ENCODE measurements around the gene TRMT61B.
A peak's percentile ranks its signal among the peaks of the same experiment; 100 is the strongest.

TRMT61B gene

DNA sequence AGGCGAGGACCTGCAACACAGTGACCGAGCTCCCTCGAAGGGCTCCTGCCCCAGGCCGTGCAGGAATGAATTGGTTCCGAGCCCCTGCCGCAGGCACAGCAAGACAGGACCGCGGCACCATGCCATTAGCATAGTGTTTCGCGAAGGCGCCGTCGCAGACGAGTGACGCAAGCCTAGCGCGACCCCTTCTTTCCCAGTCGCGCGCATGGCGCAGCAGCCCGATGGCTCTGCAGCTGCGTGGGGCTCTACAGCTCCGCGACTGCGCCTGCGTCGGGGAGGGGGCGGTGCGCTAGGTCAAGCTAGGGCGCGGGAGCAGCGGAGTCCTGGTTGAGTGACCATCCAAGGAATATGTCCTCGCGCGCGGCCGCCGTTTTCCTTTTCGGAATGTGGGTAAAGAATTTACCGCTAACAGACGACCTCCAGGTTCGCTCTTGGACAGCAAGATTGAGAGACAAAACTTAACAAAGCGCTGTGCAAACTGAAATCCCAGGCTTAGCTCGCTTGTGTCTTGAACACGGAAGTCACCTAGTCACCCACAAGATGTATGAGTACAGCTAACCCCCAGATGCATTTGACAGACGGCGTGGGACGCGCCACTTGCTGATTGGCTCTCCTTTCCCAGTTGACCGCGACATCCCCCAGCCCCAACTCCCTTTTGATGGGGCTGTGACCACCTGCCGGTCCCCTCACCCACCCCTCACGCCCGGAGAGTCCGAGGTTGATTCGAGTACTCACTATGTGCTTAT, at the start of gene TRMT61B:
TRMT61B (minus strand) TSS at position 164 of the 746 bp plus-strand sequence; CDS start at position 132, 32 bp downstream.
- peak; percentile 88 for DNase-seq

DNA sequence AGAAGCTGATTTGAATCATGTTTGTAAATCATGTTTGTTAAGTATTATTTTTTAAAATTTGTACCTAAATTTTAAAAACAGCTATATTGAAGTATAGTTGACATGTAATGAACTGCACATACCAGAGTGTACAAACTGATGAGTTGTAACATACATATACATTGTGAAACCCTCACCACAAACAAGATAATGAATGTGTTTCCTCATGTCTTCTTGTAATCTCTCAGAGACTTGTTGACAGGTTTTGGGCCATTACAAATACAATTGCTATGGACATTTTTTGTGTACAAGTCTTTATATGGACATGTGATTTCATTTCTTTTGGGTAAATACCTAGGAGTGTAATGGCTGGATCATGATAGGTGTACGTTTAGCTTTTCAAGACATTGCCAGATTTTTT, 45.8 kb upstream of the TRMT61B start:
- no peak for DNase-seq

- DNase-seq = no peak
Measured at GRCh38 chr2:28909655-28910353, 39.7 kb upstream of the TRMT61B start.

DNA sequence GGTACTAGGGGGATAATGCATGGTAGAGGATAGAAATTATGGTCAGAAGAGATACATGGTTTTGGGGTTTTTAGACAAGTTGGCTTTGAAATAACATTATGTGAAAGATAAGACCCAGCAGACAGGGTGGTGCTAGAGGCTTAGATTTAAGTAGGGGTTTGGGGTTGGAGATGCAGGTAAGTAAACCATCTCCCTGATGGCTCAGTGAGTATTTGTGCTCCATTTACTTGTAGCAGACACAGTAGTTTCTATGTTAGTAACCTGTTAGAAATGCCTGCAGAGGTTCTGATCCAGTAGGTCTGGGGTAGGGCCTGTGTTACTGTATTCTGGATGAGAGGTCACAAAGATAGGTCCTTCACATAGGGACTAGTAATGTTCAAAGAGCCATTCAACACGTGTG, 38.1 kb upstream of the TRMT61B start:
- no peak for DNase-seq

DNA sequence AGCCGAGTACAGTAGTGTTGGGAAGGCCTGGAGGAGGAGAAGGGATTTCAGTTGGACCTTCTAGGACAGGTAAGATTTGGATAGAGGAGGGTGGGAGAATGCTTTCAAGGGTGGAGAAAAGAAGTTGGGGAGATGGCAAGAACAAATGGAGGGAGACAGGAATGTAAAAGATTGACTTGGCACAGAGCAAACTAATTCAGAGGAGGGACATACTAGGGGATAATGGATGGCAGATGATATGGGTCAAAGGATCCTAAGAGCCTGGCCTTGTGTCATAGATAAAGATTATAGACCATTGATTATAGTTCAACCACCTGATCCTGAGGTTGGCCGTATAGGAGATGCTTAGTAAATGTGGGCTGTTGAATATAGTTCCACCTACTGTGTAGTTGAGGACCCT, 36.7 kb upstream of the TRMT61B start:
- DNase-seq = no peak

DNA sequence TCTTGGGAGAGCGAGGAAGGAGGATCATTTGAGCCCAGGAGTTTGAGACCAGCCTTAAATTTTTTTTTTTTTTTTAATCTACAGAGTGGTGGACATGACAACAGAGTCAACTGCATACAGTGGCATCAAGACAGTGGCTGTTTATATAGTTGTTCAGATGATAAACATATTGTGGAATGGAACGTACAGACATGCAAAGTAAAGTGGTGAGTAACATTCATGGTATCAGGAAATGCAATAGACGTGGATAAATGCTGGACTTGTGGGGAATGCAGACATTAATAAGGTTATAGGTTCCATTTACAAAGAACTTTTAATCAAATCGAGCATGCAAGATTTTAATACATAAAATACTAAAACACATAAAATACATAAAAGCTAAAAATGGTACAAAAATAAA, 36.3 kb upstream of the TRMT61B start:
- DNase-seq = no peak

GRCh38 chr2:28905533-28905932, 35.4 kb upstream of the TRMT61B start:
- no peak for DNase-seq

- no peak for DNase-seq
Measured at GRCh38 chr2:28904802-28905457, 34.8 kb upstream of the TRMT61B start.

- no peak for DNase-seq
Measured at GRCh38 chr2:28904295-28904694, 34.2 kb upstream of the TRMT61B start.

GRCh38 chr2:28902584-28902983, 32.5 kb upstream of the TRMT61B start:
- no peak for DNase-seq

DNA sequence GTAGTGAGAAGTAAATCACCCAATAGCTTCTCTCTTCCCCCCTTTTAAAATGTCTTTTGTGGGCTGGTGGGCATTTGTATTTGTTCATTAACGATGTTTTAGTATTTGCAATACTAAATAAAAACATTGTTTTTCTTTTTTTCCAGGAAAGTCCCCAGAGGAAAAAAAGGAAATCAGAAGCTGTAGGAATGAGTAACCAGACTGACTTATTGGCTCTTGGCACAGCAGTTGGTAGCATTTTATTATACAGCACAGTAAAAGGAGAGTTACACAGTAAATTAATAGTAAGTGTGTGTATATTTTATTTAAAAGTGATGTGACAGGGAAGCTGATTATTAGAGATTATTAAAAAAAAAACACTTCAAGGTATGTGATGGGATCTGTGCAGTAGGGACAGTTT, 31.7 kb upstream of the TRMT61B start:
- no peak for DNase-seq

GRCh38 chr2:28901202-28901601, 31.1 kb upstream of the TRMT61B start:
- DNase-seq = no peak

- DNase-seq = no peak
Measured at GRCh38 chr2:28898048-28898447, 27.9 kb upstream of the TRMT61B start.

DNA sequence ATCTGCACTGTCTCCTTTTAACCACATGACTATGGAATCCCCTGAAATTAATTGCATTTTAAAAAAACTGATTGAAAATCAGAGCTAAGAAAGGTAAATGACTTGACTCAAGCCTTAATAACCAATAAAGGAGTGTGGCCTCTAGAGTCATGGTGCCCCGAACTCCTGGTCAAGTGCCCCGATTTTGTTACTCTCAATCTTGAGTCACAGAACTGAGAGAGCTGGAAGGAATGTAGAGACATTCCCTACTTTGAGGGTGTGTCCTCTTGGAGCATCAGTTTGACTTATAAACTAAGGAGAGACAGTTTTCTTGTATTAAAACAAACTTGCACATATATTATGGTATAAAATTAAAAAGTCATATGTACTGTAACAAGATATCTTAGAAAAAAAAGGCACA, 26.8 kb upstream of the TRMT61B start:
- DNase-seq = no peak

- no peak for DNase-seq
Measured at GRCh38 chr2:28895189-28895893, 25.2 kb upstream of the TRMT61B start.

DNA sequence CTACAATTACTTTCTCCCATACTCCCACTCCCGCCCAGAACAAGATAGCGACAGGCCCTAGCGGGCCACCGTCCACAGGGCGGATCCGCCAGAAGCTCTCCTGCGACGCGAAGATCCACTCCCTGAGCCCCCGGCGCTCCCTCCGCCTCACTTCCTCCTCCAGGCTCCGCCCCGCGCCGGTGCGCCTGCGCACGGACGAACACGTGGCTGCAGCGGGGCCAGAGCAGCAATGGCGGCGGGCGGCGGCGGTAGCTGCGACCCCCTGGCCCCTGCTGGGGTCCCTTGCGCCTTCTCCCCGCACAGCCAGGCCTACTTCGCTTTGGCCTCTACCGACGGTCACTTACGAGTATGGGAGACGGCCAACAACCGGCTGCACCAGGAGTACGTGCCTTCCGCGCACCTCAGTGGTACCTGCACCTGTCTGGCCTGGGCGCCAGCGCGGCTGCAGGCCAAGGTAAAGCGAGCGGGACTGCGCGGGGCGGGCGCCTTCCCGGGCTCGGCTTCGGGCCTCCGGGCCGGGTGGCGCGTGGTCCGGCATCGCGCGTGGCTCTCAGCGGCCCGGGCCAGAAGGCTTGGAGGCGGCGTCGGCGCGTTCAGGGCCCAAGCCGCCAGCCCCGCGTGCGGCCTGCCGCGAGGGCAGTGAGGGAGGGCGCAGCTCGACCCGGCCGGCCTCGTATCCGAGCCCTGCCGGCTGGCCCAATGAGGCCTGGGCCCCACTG, 24.5 kb upstream of the TRMT61B start, which contains the start of gene WDR43:
WDR43 (plus strand) TSS at position 198 of the 719 bp plus-strand sequence; CDS start at position 230, 32 bp downstream.
- DNase-seq = peak; percentile 92

DNA sequence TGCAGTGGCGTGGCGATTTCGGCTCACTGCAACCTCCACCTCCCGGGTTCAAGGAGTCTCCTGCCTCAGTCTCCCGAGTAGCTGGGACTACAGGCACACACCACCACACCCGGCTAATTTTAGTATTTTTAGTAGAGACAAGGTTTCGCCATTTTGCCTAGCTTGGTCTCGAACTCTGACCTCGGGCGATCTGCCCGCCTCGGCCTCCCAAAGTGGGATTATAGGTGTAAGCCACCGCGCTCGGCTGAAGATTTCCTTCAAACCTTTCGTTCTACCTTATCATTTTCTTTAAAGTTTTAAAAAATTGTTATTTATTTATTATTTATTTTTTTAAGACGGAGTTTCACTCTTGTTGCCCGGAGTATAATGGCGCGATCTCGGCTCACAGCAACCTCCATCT, 23.4 kb upstream of the TRMT61B start:
- DNase-seq = no peak

GRCh38 chr2:28880193-28880592, 10.1 kb upstream of the TRMT61B start:
- no peak for DNase-seq

DNA sequence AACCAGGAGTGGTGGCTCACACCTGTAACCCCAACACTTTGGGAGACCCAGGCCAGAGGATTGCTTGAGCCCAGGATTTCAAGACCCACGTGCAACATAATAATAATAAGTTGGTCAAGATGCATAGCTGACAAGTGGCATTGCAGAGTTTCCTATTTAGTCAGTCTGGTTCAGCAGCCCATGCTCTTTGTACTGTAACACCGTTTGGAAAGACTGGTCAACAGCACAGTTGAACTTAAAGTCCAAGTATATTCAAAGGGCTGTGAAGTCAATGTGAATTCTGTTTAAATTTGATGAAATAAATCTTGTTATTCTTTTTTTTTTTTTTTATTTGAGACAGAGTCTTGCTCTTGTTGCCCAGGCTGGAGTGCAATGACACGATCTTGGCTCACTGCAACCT, 1.5 kb upstream of the TRMT61B start:
- DNase-seq = no peak

DNA sequence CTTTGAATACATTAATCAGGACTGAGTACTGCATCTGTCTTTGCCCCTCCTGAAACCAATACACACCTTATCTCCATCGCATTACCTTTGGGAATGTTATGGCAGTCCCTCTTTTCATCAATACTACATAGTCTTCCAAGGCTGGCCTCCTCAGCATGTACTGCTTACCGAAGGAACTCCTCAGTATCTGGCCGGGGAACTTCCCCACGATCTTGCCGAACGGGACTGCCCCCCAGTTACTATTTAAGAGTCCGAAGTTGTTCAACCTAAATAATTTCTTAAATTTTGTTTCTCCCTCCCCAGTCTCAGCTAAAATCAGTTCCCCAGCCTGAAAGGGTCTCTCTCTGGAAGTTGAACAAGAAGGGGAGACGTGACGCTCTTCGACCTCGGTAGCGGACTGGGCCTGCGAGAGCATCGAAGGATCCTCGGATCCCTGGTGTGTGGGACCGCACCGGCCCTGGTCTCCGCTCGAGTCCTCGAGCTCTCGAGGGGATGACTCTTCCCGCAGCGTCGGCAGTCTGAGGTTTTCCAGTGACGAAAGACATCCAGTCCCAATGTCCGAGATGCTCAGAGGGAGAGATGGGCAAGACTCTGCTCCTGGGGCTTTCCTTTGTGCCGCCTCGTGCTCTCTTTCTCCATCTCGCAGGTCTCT, 489 bp downstream of the TRMT61B start:
- DNase-seq = peak; percentile 48

- DNase-seq = no peak
Measured at GRCh38 chr2:28868611-28869010, 1.5 kb downstream of the TRMT61B start.

GRCh38 chr2:28855977-28856376, 14.1 kb downstream of the TRMT61B start:
- no peak for DNase-seq
